ENCODE results near the gene TLNRD1.

GRCh38 chr15:80967991-80968510 is 32.7 kb upstream of the TLNRD1 start:
- no peak for TF ChIP-seq CTCF (IDR thresholded peaks at IDR 0.05)
- TF ChIP-seq POLR2A (IDR thresholded peaks at IDR 0.05), result no peak
